Right lobe of liver (tissue), 4 donors: ENCODE measurements around the gene RCE1.

Experiments used
- POLR2A ChIP-seq: fragments of 450-650 bp; IDR thresholded peaks from one replicate; pipeline ENCODE4 v1.6.1; 2017; ENCODE audit warnings: antibody characterized with exemption, mild to moderate bottlenecking
- TF ChIP-seq, protein P1 (sequence below), 4 donors: fragments of 200-600 bp in 3 of 4; fragments of 450-650 bp in 1 of 4; IDR thresholded peaks; one replicate each; pipeline versions ENCODE4 v1.5.1 to v1.8.0; 2016 to 2022; ENCODE audit warnings: antibody characterized with exemption in 4 of 4, mild to moderate bottlenecking in 2 of 4
- donor health status: DM: no; HTN: no; CAD: no.
- donor health status: DM: no; HTN: no; CAD: no.
- donor health status: DM: no; HTN: yes; CAD: no.

DNA sequence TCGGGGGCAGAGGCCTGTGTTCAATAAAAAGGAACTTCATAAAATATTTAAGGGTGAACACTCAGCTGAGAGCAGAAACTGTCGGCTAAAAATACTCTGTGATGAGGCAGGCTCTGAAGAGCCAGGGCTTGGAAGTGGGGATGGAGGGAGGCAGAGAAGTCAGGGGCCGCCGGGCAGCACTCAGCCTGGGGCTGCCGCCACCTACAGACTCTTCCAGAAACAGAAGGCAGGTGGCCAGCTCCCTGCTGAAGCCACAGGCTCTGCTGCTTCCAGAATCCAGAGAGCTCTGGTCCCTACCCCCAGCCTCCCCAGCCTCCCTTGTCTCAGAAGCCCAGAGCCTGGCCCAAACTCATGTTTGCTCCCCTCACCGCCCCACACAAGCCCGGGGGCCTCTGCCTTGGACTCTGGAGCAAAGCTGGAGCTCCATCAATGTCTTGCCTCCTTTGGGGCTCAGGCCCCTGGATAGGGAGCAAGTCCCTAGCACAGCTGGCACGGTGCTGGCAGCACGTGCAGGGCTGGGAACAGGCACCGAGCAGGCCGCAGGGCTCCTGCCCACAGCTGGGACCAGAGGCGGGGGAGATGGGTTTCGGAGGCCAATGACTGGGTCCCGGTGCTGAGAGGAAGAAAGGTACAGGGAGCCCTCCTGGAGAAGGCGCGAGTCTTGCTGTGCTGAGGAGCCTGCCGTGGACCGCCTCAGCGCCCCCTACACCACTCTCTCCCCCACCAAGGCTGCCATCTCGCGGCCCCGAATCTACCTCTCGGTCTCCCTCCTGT lies 21.9 kb downstream of the RCE1 start:
- TF ChIP-seq, protein P1, sequence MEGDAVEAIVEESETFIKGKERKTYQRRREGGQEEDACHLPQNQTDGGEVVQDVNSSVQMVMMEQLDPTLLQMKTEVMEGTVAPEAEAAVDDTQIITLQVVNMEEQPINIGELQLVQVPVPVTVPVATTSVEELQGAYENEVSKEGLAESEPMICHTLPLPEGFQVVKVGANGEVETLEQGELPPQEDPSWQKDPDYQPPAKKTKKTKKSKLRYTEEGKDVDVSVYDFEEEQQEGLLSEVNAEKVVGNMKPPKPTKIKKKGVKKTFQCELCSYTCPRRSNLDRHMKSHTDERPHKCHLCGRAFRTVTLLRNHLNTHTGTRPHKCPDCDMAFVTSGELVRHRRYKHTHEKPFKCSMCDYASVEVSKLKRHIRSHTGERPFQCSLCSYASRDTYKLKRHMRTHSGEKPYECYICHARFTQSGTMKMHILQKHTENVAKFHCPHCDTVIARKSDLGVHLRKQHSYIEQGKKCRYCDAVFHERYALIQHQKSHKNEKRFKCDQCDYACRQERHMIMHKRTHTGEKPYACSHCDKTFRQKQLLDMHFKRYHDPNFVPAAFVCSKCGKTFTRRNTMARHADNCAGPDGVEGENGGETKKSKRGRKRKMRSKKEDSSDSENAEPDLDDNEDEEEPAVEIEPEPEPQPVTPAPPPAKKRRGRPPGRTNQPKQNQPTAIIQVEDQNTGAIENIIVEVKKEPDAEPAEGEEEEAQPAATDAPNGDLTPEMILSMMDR (IDR thresholded peaks at IDR 0.05), result no peak
- TF ChIP-seq POLR2A, result no peak
